Natural killer cell treated with Interleukin-12 subunit alpha and Interleukin-12 subunit beta and Interleukin-15 and Interleukin-18, amount 100 ng/mL, for 72 hours (primary cell): ENCODE results near the gene IGLL5. TPM values are rescaled to one million over a fixed set of nuclear protein-coding genes. Genes with fewer than 3 reads are reported as not detected.
A peak's percentile ranks its signal among the peaks of the same experiment; 100 is the strongest.

Experiments used
- ATAC-seq, 2 donors: fragments of 150-1000 bp; cut with Tn5 transposase in 1 of 2; sonication (Bioruptor Pico), chemical (Tn5 transposase) in 1 of 2; 2 replicates each; pipeline ENCODE4 v1.10.0; 2021
- DNase-seq: peaks from one replicate; pipeline ENCODE4 v3.0.0; 2022; ENCODE audit warnings: low spot score
- H3K27ac Mint-ChIP-seq, 2 donors: 1 replicate in 1 of 2; 2 replicates in 1 of 2; pipeline ENCODE4 v1.8.0; 2022; ENCODE audit warnings: mixed read lengths in 2 of 2, mild to moderate bottlenecking in 1 of 2, moderate library complexity in 1 of 2
- H3K27me3 Mint-ChIP-seq, 2 donors: 1 replicate in 1 of 2; 2 replicates in 1 of 2; pipeline ENCODE4 v1.8.0; 2022; ENCODE audit warnings: mixed read lengths in 2 of 2
- H3K36me3 Mint-ChIP-seq: one replicate; pipeline ENCODE4 v1.8.0; 2022; ENCODE audit warnings: mixed read lengths
- H3K4me1 Mint-ChIP-seq, 2 donors: 1 replicate in 1 of 2; 2 replicates in 1 of 2; pipeline ENCODE4 v1.8.0; 2022; ENCODE audit warnings: low read depth in 2 of 2, mixed read lengths in 2 of 2, mild to moderate bottlenecking in 1 of 2
- H3K4me3 Mint-ChIP-seq: one replicate; pipeline ENCODE4 v1.8.0; 2022; ENCODE audit warnings: mixed read lengths
- H3K9me3 Mint-ChIP-seq: 2 replicates; pipeline ENCODE4 v1.8.0; 2022; ENCODE audit warnings: mixed read lengths
- total RNA-seq, 2 donors: library from RNA; stranded (reverse); gene quantifications; one replicate each; pipeline ENCODE4 v1.2.3, GENCODE V29; 2022

The IGLL5 gene
- total RNA-seq, 2 donors from 2014 or later: 5.4 TPM; not detected in 1

DNA sequence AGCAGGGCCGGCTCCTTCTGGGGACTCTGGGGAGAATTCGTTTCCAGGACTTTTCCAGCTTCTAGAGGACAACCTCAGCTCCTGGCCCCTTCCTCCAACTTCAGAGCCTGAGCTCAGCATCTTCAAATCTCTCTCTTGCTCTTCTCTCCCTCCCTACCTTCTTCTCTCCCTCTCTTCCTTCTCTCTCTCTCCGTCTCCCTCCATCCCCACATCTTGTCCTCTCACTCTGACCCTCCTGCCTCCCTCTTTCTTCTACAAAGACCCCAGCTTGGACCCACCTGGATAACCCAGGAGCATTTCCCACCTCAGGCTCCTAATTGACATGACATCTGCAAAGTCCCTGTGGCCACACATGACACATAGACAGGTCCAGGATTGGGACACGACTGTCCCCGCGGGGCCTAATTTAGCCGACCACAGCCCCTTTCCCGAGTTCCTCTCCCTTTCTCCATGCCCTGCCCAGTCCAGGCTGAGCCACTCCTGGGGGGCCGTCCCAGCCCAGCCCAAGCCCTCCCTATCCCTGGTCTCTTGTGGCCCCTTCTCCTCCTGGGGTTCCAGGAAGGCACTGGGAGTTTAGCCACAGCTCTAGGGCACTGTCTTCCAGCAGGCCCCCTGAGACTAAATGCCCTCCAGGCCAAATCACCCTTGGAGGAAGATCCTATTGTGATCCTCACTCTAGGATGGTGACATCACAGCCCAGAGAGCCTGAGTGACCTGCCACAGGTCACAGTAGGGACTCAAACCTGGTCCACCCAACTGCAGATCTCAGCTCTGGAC, 36.9 kb downstream of the IGLL5 start:
- Mint-ChIP-seq H3K36me3 (no peaks in the 10 kb centered on the region), H3K4me1 (peaks cover 24 to 30% of the 10 kb centered on the region in 2 donors), H3K9me3 (no peaks in the 10 kb centered on the region), H3K4me3 (no peak overlapping the region), H3K27me3 (no peaks in the 10 kb centered on the region), H3K27ac (no peak overlapping the region)
- DNase-seq (no peak), ATAC-seq (no peak)

DNA sequence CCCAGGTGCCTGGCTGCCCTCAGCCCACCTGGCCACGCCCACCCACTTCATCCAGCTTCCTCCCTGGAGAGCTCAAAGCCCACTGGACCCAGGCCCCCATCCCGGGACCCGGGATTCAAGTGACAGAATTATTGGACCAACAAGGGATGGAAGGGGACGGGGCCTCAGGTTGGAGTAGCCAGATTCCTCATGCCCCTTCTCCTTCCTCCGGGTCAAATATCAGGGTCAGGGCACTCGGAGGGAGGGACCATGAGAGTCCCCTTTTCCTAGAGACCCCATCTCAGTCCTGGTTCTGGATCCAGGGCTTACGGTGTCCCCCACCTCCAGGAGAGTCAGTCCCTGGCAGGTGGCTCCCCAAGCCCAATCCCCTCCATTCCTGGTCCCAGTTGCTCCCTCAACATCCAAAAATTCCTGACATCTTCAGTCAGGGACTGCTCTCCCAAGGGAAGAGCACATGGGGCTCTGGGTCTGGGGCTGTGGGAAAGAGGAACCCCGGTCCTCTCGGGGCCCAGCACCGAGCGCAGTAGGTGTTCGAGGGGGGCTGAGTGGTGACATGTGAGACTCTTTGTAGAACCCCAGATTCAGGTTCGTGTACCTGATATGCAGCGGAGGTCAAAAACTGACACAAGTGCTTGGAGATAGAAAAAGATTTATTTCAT, 37.7 kb downstream of the IGLL5 start:
- no peak for DNase-seq
- Mint-ChIP-seq H3K4me1 (peaks cover 24 to 34% of the 10 kb centered on the region in 2 donors), H3K9me3 (no peaks in the 10 kb centered on the region), H3K27ac (no peak overlapping the region), H3K4me3 (no peak overlapping the region), H3K36me3 (no peaks in the 10 kb centered on the region), H3K27me3 (no peaks in the 10 kb centered on the region)
- ATAC-seq: no peak

DNA sequence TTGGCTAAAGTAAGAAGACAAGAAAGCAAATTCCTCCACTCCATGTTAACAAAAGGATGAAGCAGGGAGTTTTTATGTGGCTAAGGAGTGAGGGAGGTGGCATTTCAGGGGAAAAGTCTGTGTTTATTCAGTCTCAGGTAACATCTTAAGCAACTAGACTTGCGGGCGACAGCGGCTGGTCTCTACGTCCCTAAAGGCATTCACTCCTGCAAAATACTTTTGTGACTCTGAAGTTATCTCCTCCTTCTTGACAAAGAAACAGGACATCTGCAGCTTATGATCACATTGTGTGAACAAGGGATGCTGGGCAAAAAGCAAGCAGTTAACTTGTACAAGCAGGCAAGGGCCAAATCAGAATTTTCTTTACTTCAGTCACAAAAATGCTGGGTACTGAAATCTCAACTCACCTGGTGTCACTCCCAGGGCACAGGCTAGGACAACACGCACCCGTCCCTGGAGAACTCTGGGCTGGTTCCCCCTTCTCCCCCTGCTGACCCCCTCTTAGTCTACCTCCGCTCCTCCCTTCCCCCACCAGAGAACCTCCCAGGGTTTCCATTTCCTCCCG, 38.3 kb downstream of the IGLL5 start:
- Mint-ChIP-seq H3K27me3 (no peaks in the 10 kb centered on the region), H3K36me3 (no peaks in the 10 kb centered on the region), H3K4me1 (peaks cover 24 to 34% of the 10 kb centered on the region in 2 donors), H3K9me3 (no peaks in the 10 kb centered on the region), H3K27ac (no peak overlapping the region), H3K4me3 (no peak overlapping the region)
- ATAC-seq: no peak
- DNase-seq: no peak

GRCh38 chr22:22926370-22927195, 39.0 kb downstream of the IGLL5 start:
- DNase-seq (no peak), ATAC-seq (no peak)
- H3K36me3 Mint-ChIP-seq: no peaks in the 10 kb centered on the region
- no peaks in the 10 kb centered on the region for H3K27me3 Mint-ChIP-seq
- peaks cover 24 to 38% of the 10 kb centered on the region in 2 donors for H3K4me1 Mint-ChIP-seq
- no peaks in the 10 kb centered on the region for H3K9me3 Mint-ChIP-seq
- no peak overlapping the region for H3K4me3 Mint-ChIP-seq
- H3K27ac Mint-ChIP-seq: no peak overlapping the region

DNA sequence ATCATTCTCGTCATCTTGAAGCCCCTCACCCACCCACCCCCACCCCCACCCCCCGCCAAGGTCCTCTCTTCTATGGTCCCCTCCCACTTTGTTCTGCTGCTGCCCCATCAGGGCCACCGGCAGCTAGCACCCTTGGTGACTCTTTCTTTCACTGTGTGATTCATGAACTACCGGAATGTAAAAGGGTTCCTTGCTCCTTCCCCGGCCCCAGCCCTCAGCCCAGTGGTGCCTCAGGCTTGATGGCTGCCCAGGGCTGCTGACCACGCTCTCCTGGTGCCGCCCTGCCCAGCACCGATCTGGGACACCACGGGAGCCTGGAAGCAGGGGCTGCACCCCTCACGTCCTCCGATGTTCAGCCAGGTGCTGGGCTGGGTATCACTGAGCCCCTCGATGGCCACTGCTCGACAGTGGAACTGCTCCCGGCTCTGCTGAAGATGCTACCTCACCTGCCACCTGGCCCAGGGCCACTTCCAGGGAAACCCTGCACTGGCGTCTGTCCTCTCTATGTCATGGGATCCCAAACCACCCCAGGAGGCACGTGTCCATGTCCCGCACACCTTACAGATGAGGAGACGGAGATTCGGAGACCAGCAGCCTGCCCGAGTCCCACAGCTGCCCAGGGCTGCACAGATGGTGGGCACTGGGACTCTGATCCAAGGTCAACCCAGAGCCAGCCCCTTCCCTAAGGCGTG, 39.7 kb downstream of the IGLL5 start:
- H3K4me3 Mint-ChIP-seq: no peak overlapping the region
- H3K9me3 Mint-ChIP-seq: no peaks in the 10 kb centered on the region
- DNase-seq (no peak), ATAC-seq (no peak)
- H3K27ac Mint-ChIP-seq: no peak overlapping the region
- no peaks in the 10 kb centered on the region for H3K27me3 Mint-ChIP-seq
- H3K4me1 Mint-ChIP-seq: peaks cover 24 to 38% of the 10 kb centered on the region in 2 donors
- no peaks in the 10 kb centered on the region for H3K36me3 Mint-ChIP-seq

- Mint-ChIP-seq H3K4me1 (peaks cover 24 to 38% of the 10 kb centered on the region in 2 donors), H3K27me3 (no peaks in the 10 kb centered on the region), H3K36me3 (no peaks in the 10 kb centered on the region), H3K4me3 (peak overlapping the region; percentile 32), H3K27ac (peak overlapping the region in 1 of 2 donors; percentile 80), H3K9me3 (no peaks in the 10 kb centered on the region)
- ATAC-seq: no peak
- DNase-seq: no peak
These were observed 40.5 kb downstream of the IGLL5 start for GRCh38 chr22:22927888-22928665.

DNA sequence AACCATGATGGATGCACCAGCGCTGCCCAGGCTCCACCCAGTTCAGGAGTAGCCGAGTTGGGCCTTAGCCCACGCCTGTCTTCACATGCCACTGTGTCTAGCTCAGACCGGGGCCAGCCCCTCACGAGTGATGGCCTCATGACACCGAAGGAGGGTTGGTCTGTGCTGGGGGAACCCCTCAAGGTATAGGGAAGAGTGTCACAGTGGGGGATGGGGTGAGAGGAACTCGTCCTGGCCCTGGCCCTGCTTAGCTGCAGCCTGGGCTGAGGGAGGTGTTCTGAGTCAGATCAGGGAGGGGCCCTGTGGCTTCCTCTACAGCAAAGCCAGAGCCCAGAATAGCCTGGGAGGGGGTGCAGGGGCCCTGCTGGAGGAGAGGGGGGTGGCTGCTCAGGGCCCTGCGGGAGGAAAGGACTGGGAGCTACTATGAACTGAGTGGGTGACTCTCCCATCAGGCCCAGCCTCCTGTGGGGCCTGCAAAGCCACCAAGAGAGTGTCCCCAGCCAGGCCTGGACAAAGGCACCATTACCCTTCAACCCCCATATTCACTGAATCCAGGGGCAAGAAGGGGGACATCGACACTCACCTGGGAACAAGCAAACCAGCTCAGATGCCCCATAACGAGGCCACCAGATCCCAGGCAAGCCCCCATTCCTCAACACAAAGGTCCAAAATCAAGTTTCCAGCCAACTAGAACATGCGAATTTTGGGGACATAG, 41.2 kb downstream of the IGLL5 start:
- Mint-ChIP-seq H3K4me1 (peaks cover 24 to 41% of the 10 kb centered on the region in 2 donors), H3K27ac (peak overlapping the region in 1 of 2 donors; percentile 80), H3K27me3 (no peaks in the 10 kb centered on the region), H3K9me3 (no peaks in the 10 kb centered on the region), H3K36me3 (no peaks in the 10 kb centered on the region), H3K4me3 (peak overlapping the region; percentile 32)
- DNase-seq: no peak
- ATAC-seq: peak; percentile 75 to 82

DNA sequence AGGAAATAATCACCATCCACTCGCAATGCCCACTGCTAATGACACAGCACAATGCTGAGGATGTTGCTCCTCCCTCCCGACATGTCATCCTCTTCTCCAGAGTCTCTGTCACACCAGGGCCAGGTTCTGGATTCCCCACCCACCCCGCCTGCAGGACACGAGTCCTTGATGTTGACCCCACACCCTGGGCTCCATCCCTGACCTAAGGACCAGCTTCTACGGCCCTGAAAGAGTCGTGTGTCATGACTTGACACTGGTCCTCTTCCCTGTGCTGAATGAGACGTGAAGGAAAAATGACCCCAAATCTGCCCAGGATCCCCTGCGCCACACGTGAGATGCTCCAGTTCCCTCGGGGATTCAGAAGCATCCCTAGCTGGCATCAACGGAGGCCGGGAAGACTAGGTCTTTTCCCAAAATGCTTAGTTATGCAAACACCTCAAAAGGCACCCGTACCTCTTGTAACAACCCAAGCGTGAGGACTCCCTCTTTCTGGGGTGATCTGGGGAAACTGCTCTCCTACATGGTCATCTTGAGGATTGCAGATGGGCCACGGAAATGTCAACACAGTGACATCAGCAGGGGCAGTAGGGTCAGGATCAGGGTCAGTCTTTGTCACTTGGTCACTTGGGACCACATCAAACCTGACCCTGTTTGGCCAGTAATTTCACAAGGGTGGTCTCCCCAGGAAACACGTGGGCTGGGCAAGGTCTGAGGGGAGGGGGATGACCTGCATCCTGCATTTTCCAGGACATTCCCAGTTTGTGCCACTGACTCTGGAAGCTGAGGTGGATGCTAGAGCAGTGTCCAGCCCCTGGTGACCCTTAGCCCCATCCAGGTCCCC, 42.0 kb downstream of the IGLL5 start:
- Mint-ChIP-seq H3K27me3 (no peaks in the 10 kb centered on the region), H3K9me3 (no peaks in the 10 kb centered on the region), H3K4me3 (no peak overlapping the region), H3K27ac (no peak overlapping the region), H3K4me1 (peaks cover 24 to 41% of the 10 kb centered on the region in 2 donors), H3K36me3 (no peaks in the 10 kb centered on the region)
- DNase-seq (no peak), ATAC-seq (no peak)

DNA sequence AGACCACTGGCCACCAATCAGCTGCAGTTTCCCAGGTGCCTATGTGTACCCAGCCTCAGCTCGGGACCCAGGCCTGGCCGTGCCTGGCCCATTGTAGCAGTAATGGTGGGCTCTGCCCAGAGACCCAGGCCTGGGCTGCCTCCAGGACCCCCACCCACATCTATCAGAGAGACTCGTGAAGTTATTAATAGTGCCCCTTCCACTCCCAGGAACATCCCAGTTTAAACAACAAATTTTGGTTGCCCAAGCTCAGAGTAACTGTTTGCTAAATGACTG, 42.5 kb downstream of the IGLL5 start:
- H3K4me1 Mint-ChIP-seq: peaks cover 24 to 42% of the 10 kb centered on the region in 2 donors
- no peak overlapping the region for H3K27ac Mint-ChIP-seq
- H3K27me3 Mint-ChIP-seq: no peaks in the 10 kb centered on the region
- no peaks in the 10 kb centered on the region for H3K36me3 Mint-ChIP-seq
- ATAC-seq (no peak), DNase-seq (no peak)
- no peaks in the 10 kb centered on the region for H3K9me3 Mint-ChIP-seq
- H3K4me3 Mint-ChIP-seq: no peak overlapping the region

DNA sequence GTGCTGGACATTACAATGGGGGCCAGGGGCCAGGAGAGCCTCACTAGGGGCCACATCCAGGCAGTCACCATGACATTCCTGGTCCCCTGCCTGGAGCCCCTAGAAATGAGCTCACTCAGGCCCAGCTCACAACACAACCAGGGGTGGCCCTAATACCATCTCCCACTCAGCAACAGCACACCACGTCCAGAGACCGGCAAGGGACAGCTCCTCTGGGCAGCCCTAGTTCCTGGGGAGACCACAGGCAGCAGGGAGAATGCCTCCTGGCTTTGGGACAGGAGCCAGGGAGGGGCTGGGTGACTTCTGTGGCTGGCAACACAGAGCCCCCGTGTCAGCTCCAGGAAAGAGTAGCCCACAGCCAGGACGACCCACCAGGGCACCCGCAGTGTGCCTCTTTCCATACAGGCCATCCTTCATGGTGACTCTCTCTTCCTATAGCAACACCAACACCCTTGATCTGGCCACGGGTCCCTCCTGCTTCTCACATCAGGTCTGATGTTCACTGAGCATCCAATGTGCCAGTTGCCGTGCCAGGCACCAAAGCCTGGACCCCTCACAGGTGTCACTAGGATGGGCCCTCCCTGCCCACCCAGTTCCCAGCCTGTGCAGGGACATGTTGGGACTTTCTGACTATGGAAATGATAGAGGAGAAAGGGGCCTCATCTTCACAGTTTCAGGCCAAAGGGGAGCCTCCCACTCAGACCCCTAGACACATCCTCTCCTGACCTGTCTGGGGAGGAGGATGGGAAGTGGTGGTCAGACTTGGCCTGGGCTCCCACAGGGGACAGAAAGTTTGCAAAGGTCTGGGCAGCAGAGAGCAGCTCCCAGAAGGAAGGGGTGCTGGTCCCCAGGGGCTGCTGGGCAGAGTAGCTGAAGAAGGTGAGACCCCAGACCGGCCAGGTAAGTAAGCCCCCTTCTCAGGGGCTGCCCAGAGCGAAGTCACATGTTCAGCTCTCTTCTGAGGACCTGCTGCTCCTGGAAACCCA, 43.2 kb downstream of the IGLL5 start:
- H3K9me3 Mint-ChIP-seq: no peaks in the 10 kb centered on the region
- peaks cover 24 to 45% of the 10 kb centered on the region in 2 donors for H3K4me1 Mint-ChIP-seq
- ATAC-seq (no peak), DNase-seq (no peak)
- H3K27me3 Mint-ChIP-seq: no peaks in the 10 kb centered on the region
- H3K27ac Mint-ChIP-seq: peak overlapping the region in 1 of 2 donors; percentile 28
- no peak overlapping the region for H3K4me3 Mint-ChIP-seq
- no peaks in the 10 kb centered on the region for H3K36me3 Mint-ChIP-seq
